Right atrium auricular region (tissue), 2 donors: Measurements from ENCODE around the gene SLC37A3. TPM values are rescaled to one million over a fixed set of nuclear protein-coding genes. Genes with fewer than 3 reads are reported as not detected.

ENCODE experiments used
- DNase-seq: peaks from one replicate; pipeline ENCODE4 v3.0.0-alpha.2; 2019; ENCODE audit warnings: low spot score
- H3K27ac ChIP-seq, 2 donors: fragments of 200-600 bp; sonication (generic); 1 replicate in 1 of 2; 2 replicates in 1 of 2; pipeline ENCODE4 v1.5.1; 2016 to 2019
- H3K27me3 ChIP-seq, 2 donors: fragments of 200-600 bp; sonication (generic); one replicate each; pipeline versions ENCODE4 v1.5.1 to v1.6.0; 2017 to 2019
- H3K36me3 ChIP-seq: fragments of 200-600 bp; sonication (generic); one replicate; pipeline ENCODE4 v1.5.1; 2016
- H3K4me1 ChIP-seq, 2 donors: fragments of 200-600 bp; sonication (generic); one replicate each; pipeline versions ENCODE4 v1.5.1 to v1.6.0; 2017 to 2019
- H3K4me3 ChIP-seq, 2 donors: fragments of 200-600 bp; sonication (generic); 1 replicate in 1 of 2; 2 replicates in 1 of 2; pipeline ENCODE4 v1.5.1; 2017 to 2019; ENCODE audit warnings: mild to moderate bottlenecking in 1 of 2, moderate library complexity in 1 of 2
- H3K9me3 ChIP-seq, 2 donors: fragments of 200-600 bp; sonication (generic); one replicate each; pipeline ENCODE4 v1.5.1; 2019
- total RNA-seq, 2 donors: library from RNA; depleted of rRNA; stranded (reverse); fragments of >200 nt; gene quantifications; one replicate each; pipeline ENCODE4 v1.1.0, GENCODE V29; 2016
- TF ChIP-seq, protein P1 (sequence below), 2 donors: fragments of 200-600 bp; sonication (generic); IDR thresholded peaks; one replicate each; pipeline ENCODE4 v1.5.1; 2019; ENCODE audit warnings: antibody characterized with exemption in 2 of 2

SLC37A3 gene
- total RNA-seq, 2 donors from 2014 or later = 20.1 to 26.6 TPM

- no peak overlapping the region for H3K4me3 ChIP-seq
- peaks cover 11% of the 10 kb centered on the region for H3K36me3 ChIP-seq
- no peaks in the 10 kb centered on the region for H3K9me3 ChIP-seq
- TF ChIP-seq, protein P1, sequence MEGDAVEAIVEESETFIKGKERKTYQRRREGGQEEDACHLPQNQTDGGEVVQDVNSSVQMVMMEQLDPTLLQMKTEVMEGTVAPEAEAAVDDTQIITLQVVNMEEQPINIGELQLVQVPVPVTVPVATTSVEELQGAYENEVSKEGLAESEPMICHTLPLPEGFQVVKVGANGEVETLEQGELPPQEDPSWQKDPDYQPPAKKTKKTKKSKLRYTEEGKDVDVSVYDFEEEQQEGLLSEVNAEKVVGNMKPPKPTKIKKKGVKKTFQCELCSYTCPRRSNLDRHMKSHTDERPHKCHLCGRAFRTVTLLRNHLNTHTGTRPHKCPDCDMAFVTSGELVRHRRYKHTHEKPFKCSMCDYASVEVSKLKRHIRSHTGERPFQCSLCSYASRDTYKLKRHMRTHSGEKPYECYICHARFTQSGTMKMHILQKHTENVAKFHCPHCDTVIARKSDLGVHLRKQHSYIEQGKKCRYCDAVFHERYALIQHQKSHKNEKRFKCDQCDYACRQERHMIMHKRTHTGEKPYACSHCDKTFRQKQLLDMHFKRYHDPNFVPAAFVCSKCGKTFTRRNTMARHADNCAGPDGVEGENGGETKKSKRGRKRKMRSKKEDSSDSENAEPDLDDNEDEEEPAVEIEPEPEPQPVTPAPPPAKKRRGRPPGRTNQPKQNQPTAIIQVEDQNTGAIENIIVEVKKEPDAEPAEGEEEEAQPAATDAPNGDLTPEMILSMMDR (IDR thresholded peaks at IDR 0.05) = no peak
- H3K27me3 ChIP-seq = no peaks in the 10 kb centered on the region
- no peak for DNase-seq
- peak overlapping the region; percentile 5 to 42 for H3K27ac ChIP-seq
- H3K4me1 ChIP-seq = peaks cover 0 to 15% of the 10 kb centered on the region in 2 donors
Observed at GRCh38 chr7:140334341-140335057, 63.8 kb downstream of the SLC37A3 start.

- Histone ChIP-seq H3K4me3 (no peak overlapping the region), H3K4me1 (peaks cover 0 to 15% of the 10 kb centered on the region in 2 donors), H3K9me3 (no peaks in the 10 kb centered on the region), H3K27me3 (no peaks in the 10 kb centered on the region), H3K36me3 (peaks cover 11% of the 10 kb centered on the region), H3K27ac (no peak overlapping the region)
- TF ChIP-seq, protein P1 (IDR thresholded peaks at IDR 0.05) = no peak
- no peak for DNase-seq
Observed at GRCh38 chr7:140333686-140334085, 64.6 kb downstream of the SLC37A3 start.

DNA sequence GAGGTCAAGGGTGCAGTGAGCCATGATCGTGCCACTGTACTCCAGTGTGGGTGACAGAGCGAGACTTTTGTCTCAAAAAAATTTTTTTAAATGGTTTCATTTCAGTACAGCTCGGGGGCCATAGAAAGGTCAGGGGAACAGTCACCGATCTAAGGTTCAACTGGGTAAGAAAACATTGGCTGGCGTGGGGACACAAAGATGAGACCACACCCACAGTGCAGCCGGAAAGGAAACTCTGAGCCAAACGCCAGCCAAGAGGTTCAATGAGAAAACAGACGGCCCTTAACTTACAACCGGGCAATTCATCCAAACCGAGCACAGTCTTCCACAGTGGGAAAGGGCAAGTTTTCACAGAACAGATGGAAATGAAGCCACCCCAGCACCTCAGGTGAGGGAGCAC, 65.1 kb downstream of the SLC37A3 start:
- Histone ChIP-seq H3K27me3 (no peaks in the 10 kb centered on the region), H3K36me3 (peaks cover 11% of the 10 kb centered on the region), H3K9me3 (no peaks in the 10 kb centered on the region), H3K4me3 (no peak overlapping the region), H3K4me1 (peaks cover 0 to 15% of the 10 kb centered on the region in 2 donors), H3K27ac (no peak overlapping the region)
- TF ChIP-seq, protein P1 (IDR thresholded peaks at IDR 0.05) = no peak
- no peak for DNase-seq

DNA sequence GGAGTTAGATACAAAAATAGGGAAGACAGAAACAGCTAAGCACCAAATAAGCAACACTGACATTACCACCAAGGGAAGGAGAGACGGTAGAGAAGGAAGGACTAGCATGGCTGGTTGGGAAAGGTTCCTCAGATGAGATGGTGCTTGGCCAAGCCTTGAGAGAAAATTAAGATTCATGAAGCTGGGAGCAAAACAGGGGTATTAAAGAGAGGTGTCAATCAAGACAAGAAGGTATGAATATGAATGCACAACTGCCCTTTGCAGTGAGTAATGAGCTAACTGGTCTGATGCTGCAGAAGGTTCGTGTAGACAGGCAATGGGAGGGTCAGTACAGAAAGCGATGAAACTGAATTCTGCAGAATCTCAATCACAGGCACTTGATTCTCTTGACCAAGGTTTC, 67.7 kb downstream of the SLC37A3 start:
- TF ChIP-seq, protein P1 (IDR thresholded peaks at IDR 0.05) = no peak
- H3K9me3 ChIP-seq = no peaks in the 10 kb centered on the region

DNA sequence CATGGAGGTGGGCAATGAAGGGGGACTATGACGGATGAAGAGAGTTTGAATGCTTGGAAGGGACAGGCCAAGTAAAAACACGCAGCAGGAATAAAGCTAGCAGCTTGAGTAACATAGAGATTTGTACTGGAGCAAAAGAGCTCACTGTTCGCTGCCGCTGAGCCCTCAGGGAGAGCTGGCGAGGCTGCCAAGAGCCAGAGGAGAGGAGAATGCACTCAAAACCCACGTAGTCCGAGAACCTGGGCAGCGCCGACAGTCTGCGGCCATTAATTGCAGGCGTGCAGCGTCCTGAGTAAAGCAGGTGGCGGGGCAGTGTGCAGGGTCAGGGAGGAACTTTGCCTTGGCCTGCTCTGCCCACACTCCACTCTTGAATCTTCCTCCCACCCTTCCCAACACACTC, 68.2 kb downstream of the SLC37A3 start:
- no peak overlapping the region for H3K27ac ChIP-seq
- H3K27me3 ChIP-seq = no peaks in the 10 kb centered on the region
- no peaks in the 10 kb centered on the region for H3K9me3 ChIP-seq
- TF ChIP-seq, protein P1 (IDR thresholded peaks at IDR 0.05) = no peak
- H3K4me3 ChIP-seq = no peak overlapping the region
- H3K4me1 ChIP-seq = peaks cover 0 to 25% of the 10 kb centered on the region in 2 donors
- DNase-seq = no peak
- H3K36me3 ChIP-seq = no peaks in the 10 kb centered on the region

More for the DNA sequence above, 67.7 kb downstream of the SLC37A3 start:
- Histone ChIP-seq H3K27me3 (no peaks in the 10 kb centered on the region), H3K4me1 (peaks cover 0 to 24% of the 10 kb centered on the region in 2 donors), H3K4me3 (no peak overlapping the region), H3K36me3 (no peaks in the 10 kb centered on the region), H3K27ac (no peak overlapping the region)
- no peak for DNase-seq

DNA sequence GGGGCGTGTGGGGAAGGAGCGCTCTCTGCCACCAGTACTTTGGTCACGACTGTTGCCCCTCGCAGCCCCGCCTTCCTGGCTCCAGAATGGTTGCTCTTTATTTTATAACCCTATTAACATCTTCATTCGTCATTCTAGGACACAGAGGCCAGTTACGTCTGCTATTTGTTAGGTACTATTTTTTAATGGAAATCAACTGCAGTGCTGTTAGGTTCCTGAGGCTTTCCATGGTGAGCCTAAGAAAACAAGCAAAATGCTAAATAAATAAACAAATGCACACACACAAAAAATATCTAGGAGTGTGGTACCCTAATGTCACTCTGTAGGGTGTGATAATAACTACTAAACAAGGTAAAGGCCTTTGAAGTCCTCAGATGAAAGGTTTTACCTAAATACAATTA, 71.1 kb downstream of the SLC37A3 start:
- Histone ChIP-seq H3K27me3 (no peaks in the 10 kb centered on the region), H3K4me3 (no peak overlapping the region), H3K4me1 (peaks cover 0 to 10% of the 10 kb centered on the region in 2 donors), H3K36me3 (no peaks in the 10 kb centered on the region), H3K9me3 (no peaks in the 10 kb centered on the region), H3K27ac (no peak overlapping the region)
- TF ChIP-seq, protein P1 (IDR thresholded peaks at IDR 0.05) = no peak
- DNase-seq = no peak
